Testis (tissue), 2 donors: ENCODE results near the gene OCIAD1.

Experiments used
- POLR2A ChIP-seq: fragments of 450-650 bp; IDR thresholded peaks from one replicate; pipeline ENCODE4 v1.6.1; 2017; ENCODE audit warnings: antibody characterized with exemption, mild to moderate bottlenecking, moderate library complexity
- TF ChIP-seq, protein P1 (sequence below), 3 experiments: fragments of 450-650 bp in 2 of 3; fragments of 200-600 bp in 1 of 3; sonication (generic) in 1 of 3; IDR thresholded peaks; one replicate each; pipeline ENCODE4 v1.5.1; 2016 to 2019; ENCODE audit warnings: antibody characterized with exemption in 3 of 3, mild to moderate bottlenecking in 2 of 3, moderate library complexity in 1 of 3

DNA sequence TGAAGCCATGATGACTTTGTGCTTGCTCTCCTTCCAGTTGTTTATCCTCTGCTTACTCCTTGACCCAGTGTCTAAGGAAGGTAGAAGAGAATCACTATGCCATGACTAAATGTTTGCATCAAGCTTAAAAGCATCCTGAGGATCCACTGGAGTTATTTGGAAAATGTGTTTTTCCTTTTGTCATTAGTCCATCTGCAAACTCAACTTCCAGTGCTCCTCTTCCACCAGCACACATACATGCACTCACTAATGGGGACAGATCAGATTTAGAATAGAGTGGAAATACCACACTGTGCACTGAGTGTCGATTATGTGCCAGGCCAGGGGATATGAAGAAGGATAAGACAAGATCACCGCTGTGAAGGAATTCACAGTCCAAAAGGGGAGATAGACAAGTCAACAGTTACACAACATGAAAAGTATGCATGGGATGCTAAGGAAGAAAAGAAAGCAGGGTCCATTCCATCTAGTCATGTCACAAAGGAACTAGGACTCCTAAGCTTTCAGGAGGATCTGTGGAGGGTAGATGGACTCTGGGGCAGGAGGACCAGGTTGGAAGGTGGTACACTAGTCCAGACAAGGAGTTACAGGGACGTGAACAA lies 73.8 kb downstream of the OCIAD1 start:
- TF ChIP-seq, protein P1, sequence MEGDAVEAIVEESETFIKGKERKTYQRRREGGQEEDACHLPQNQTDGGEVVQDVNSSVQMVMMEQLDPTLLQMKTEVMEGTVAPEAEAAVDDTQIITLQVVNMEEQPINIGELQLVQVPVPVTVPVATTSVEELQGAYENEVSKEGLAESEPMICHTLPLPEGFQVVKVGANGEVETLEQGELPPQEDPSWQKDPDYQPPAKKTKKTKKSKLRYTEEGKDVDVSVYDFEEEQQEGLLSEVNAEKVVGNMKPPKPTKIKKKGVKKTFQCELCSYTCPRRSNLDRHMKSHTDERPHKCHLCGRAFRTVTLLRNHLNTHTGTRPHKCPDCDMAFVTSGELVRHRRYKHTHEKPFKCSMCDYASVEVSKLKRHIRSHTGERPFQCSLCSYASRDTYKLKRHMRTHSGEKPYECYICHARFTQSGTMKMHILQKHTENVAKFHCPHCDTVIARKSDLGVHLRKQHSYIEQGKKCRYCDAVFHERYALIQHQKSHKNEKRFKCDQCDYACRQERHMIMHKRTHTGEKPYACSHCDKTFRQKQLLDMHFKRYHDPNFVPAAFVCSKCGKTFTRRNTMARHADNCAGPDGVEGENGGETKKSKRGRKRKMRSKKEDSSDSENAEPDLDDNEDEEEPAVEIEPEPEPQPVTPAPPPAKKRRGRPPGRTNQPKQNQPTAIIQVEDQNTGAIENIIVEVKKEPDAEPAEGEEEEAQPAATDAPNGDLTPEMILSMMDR (IDR thresholded peaks at IDR 0.05), result no peak
- TF ChIP-seq POLR2A, result no peak
